Fibroblast of lung (primary cell): ENCODE results near the gene ZNF512B. TPM values are rescaled to one million over a fixed set of nuclear protein-coding genes. Genes with fewer than 3 reads are reported as not detected.

Source experiments
- DNase-seq, 2 donors: peaks; one replicate each; pipeline versions ENCODE4 v3.0.0 to v3.0.0-alpha.2; 2010; ENCODE audit warnings: low read depth in 2 of 2
- H2AFZ ChIP-seq: 2 replicates; pipeline ENCODE4 v1.5.1; 2012; ENCODE audit warnings: low read length, control low read depth, inconsistent platforms
- H3K27ac ChIP-seq: 2 replicates; pipeline ENCODE4 v1.5.1; 2011; ENCODE audit warnings: low read length, control low read depth; ENCODE audit not compliant: insufficient read depth
- H3K27me3 ChIP-seq: 2 replicates; pipeline ENCODE4 v1.5.1; 2011; ENCODE audit warnings: mild to moderate bottlenecking, low read length; ENCODE audit not compliant: control insufficient read depth, insufficient read depth
- H3K36me3 ChIP-seq: 2 replicates; pipeline ENCODE4 v1.5.1; 2011; ENCODE audit warnings: low read length; ENCODE audit not compliant: control insufficient read depth, insufficient read depth
- H3K4me1 ChIP-seq: 2 replicates; pipeline ENCODE4 v1.5.1; 2011; ENCODE audit warnings: low read length; ENCODE audit not compliant: control insufficient read depth, insufficient read depth; ENCODE audit errors: extremely low read depth
- H3K4me2 ChIP-seq: 2 replicates; pipeline ENCODE4 v1.5.1; 2011; ENCODE audit warnings: low read length, control low read depth; ENCODE audit not compliant: insufficient read depth; ENCODE audit errors: extremely low read depth
- H3K4me3 ChIP-seq, 4 experiments: fragments of 200-600 bp in 1 of 4; sonication (generic) in 1 of 4; replicated peaks in 1 of 4; 2 replicates each; pipeline ENCODE4 v1.5.1; 2011 to 2016; ENCODE audit warnings: low read length in 4 of 4, low read depth in 3 of 4, mild to moderate bottlenecking in 3 of 4, control low read depth in 2 of 4, inconsistent platforms in 1 of 4, mixed read lengths in 1 of 4; ENCODE audit not compliant: insufficient read depth in 1 of 4; ENCODE audit errors: control extremely low read depth in 1 of 4
- H3K79me2 ChIP-seq: 2 replicates; pipeline ENCODE4 v1.5.1; 2012; ENCODE audit warnings: mild to moderate bottlenecking, low read length, inconsistent platforms; ENCODE audit not compliant: control insufficient read depth, insufficient read depth
- H3K9ac ChIP-seq: 2 replicates; pipeline ENCODE4 v1.5.1; 2011; ENCODE audit warnings: mild to moderate bottlenecking, low read length, control low read depth; ENCODE audit not compliant: insufficient read depth
- H3K9me3 ChIP-seq: 2 replicates; pipeline ENCODE4 v1.5.1; 2012; ENCODE audit warnings: low read depth, low read length; ENCODE audit not compliant: control insufficient read depth, insufficient read depth
- H4K20me1 ChIP-seq: 2 replicates; pipeline ENCODE4 v1.5.1; 2011; ENCODE audit warnings: low read length; ENCODE audit not compliant: control insufficient read depth, insufficient read depth; ENCODE audit errors: extremely low read depth
- CTCF ChIP-seq, 2 donors: IDR thresholded peaks in 1 of 2; conservative IDR thresholded peaks in 1 of 2; 1 replicate in 1 of 2; 2 replicates in 1 of 2; pipeline ENCODE4 v1.5.1; 2011 to 2012; ENCODE audit warnings: low read length in 2 of 2, control low read depth in 1 of 2, inconsistent platforms in 1 of 2, low read depth in 1 of 2, mild to moderate bottlenecking in 1 of 2
- EZH2 ChIP-seq: IDR thresholded peaks from 2 replicates; pipeline ENCODE4 v1.5.1; 2012; ENCODE audit warnings: low read length, control low read depth, mild to moderate bottlenecking; ENCODE audit errors: missing control alignments
- polyA plus RNA-seq, 2 donors: library from polyadenylated mRNA; depleted of rRNA in 1 of 2; stranded (reverse) in 1 of 2; unstranded in 1 of 2; fragments of >200 nt; gene quantifications; 2 replicates each; pipeline ENCODE4 v1.2.1, GENCODE V29; 2011 to 2012; ENCODE audit warnings: missing spikeins in 1 of 2
- total RNA-seq: library from RNA; depleted of rRNA; stranded (reverse); fragments of >200 nt; gene quantifications from 2 replicates; pipeline ENCODE4 v1.2.1, GENCODE V29; 2014

The ZNF512B gene
- total and polyA plus RNA-seq, 2 donors (not counting 1 experiment from before 2014, with no cell fraction given) = 3.5 to 8.4 TPM

- Histone ChIP-seq H3K36me3 (peaks cover 16% of the 10 kb centered on the region), H3K4me1 (peaks cover 6% of the 10 kb centered on the region), H3K79me2 (peaks cover 10% of the 10 kb centered on the region), H3K27me3 (no peaks in the 10 kb centered on the region), H3K9ac (peak overlapping the region; percentile 75), H3K27ac (peak overlapping the region; percentile 54), H4K20me1 (no peaks in the 10 kb centered on the region), H3K9me3 (no peaks in the 10 kb centered on the region), H3K4me3 (peak overlapping the region; percentile 66 to 73 (median 68)), H2AFZ (no peak overlapping the region), H3K4me2 (peak overlapping the region; percentile 90)
- no peak for TF ChIP-seq EZH2
- TF ChIP-seq CTCF (conservative IDR thresholded peaks at IDR 0.05 in 1 of 2, IDR thresholded peaks at IDR 0.05 in 1 of 2; ENCODE audit: low read depth in 1 of 2, low read length in 2 of 2) = no peak
- DNase-seq = no peak
These were observed 586 bp downstream of the ZNF512B start for GRCh38 chr20:63968928-63969760.

- Histone ChIP-seq H3K9me3 (no peaks in the 10 kb centered on the region), H3K4me2 (peak overlapping the region; percentile 90), H4K20me1 (no peaks in the 10 kb centered on the region), H3K27me3 (no peaks in the 10 kb centered on the region), H3K9ac (peak overlapping the region; percentile 75), H2AFZ (no peak overlapping the region), H3K27ac (peak overlapping the region; percentile 54), H3K4me1 (peaks cover 5% of the 10 kb centered on the region), H3K4me3 (peak overlapping the region; percentile 66 to 73 (median 68)), H3K36me3 (peaks cover 24% of the 10 kb centered on the region), H3K79me2 (peaks cover 10% of the 10 kb centered on the region)
- no peak for DNase-seq
- no peak for TF ChIP-seq EZH2
- no peak for TF ChIP-seq CTCF (conservative IDR thresholded peaks at IDR 0.05 in 1 of 2, IDR thresholded peaks at IDR 0.05 in 1 of 2; ENCODE audit: low read depth in 1 of 2, low read length in 2 of 2)
These were observed 1.4 kb downstream of the ZNF512B start for GRCh38 chr20:63968136-63968927.
